AG04449 (cell line): ENCODE results near the gene SLCO1B1.

Experiments used
- CTCF ChIA-PET: fragments of 350-600 bp; formaldehyde crosslinking; extraction: SDS; loops from one replicate; lab custom pipeline; 2021; ENCODE audit warnings: antibody characterized with exemption; lab: Yijun Ruan, JAX
- POLR2A ChIA-PET: fragments of 400-600, 350-600 bp; formaldehyde crosslinking; extraction: SDS; loops from one replicate; lab custom pipeline; 2020; ENCODE audit warnings: antibody characterized with exemption, inconsistent platforms; lab: Yijun Ruan, JAX
- DNase-seq: peaks from one replicate; pipeline ENCODE4 v3.0.0-alpha.2; 2010; ENCODE audit warnings: low read depth, low spot score
- H3K4me3 ChIP-seq: 2 replicates; pipeline ENCODE4 v1.5.1; 2011; ENCODE audit warnings: low read depth, mild to moderate bottlenecking, control low read depth, low read length
- CTCF ChIP-seq: IDR thresholded peaks from one replicate; pipeline ENCODE4 v1.5.1; 2011; ENCODE audit warnings: mild to moderate bottlenecking, moderate library complexity, low read length, control low read depth, inconsistent platforms; ENCODE audit not compliant: insufficient read depth; ENCODE audit errors: missing control alignments

SLCO1B1 gene

GRCh38 chr12:21248679-21249078 is 117.7 kb downstream of the SLCO1B1 start:
- H3K4me3 ChIP-seq: no peak overlapping the region
- DNase-seq: no peak
- CTCF ChIA-PET: interaction anchor here (1.2 to 2.6 kb wide), 6 partner anchors 15 to 434 kb away, joined by 3 to 14 read pairs (median 4); no protein-coding TSS in a partner anchor
- no peak for TF ChIP-seq CTCF
- POLR2A ChIA-PET: no interaction called here

- no peak for DNase-seq
- no peak for TF ChIP-seq CTCF
- H3K4me3 ChIP-seq: no peak overlapping the region
- ChIA-PET POLR2A (no interaction called here), CTCF (interaction anchor here (1.1 kb wide), 1 partner anchor 428 kb away, joined by 4 read pairs; no protein-coding TSS in a partner anchor)
Observed at GRCh38 chr12:21252070-21252469, 121.1 kb downstream of the SLCO1B1 start.

- H3K4me3 ChIP-seq: no peak overlapping the region
- DNase-seq: no peak
- POLR2A ChIA-PET: no interaction called here
- no peak for TF ChIP-seq CTCF
- CTCF ChIA-PET: no interaction called here
Observed at GRCh38 chr12:21257172-21257571, 126.2 kb downstream of the SLCO1B1 start.

GRCh38 chr12:21264232-21264631 is 133.2 kb downstream of the SLCO1B1 start:
- ChIA-PET CTCF (no interaction called here), POLR2A (no interaction called here)
- no peak for DNase-seq
- no peak overlapping the region for H3K4me3 ChIP-seq
- no peak for TF ChIP-seq CTCF

GRCh38 chr12:21265932-21266331 is 134.9 kb downstream of the SLCO1B1 start:
- no peak for TF ChIP-seq CTCF
- ChIA-PET CTCF (no interaction called here), POLR2A (no interaction called here)
- DNase-seq: no peak
- no peak overlapping the region for H3K4me3 ChIP-seq

- no peak for DNase-seq
- ChIA-PET CTCF (interaction anchor here (1.1 to 1.3 kb wide), 2 partner anchors 19 to 21 kb away, joined by 4 to 5 read pairs; no protein-coding TSS in a partner anchor), POLR2A (no interaction called here)
- no peak overlapping the region for H3K4me3 ChIP-seq
- TF ChIP-seq CTCF: no peak
Observed at GRCh38 chr12:21276826-21277225, 145.8 kb downstream of the SLCO1B1 start.
